HG03439 (cell line): Measurements from ENCODE around the gene ACER2.
A peak's percentile ranks its signal among the peaks of the same experiment; 100 is the strongest.
"Not testable (repeated sequence)": the region's sequence is repeated elsewhere in the genome, so short reads cannot be mapped to it uniquely, and the experiment has no call there.

Experiments used
- ATAC-seq: cut with Tn5 transposase; IDR thresholded peaks from one replicate; pipeline ENCODE4 v1.9.1; 2021; ENCODE audit warnings: mild to moderate bottlenecking, moderate library complexity; ENCODE audit not compliant: unreplicated experiment

ACER2 gene

GRCh38 chr9:19408693-19409400 lies at the start of gene ACER2:
ACER2 (plus strand) TSS chr9:19409009; CDS start chr9:19409085, 76 bp downstream.
- peak; percentile 92 for ATAC-seq

GRCh38 chr9:19369107-19369506 lies 39.7 kb upstream of the ACER2 start:
- no peak for ATAC-seq

GRCh38 chr9:19371942-19372341 lies 36.9 kb upstream of the ACER2 start:
- no peak for ATAC-seq

- ATAC-seq: no peak
These were observed 36.2 kb upstream of the ACER2 start for GRCh38 chr9:19372567-19372966.

- ATAC-seq: no peak
These were observed 35.3 kb upstream of the ACER2 start for GRCh38 chr9:19373527-19373926.

GRCh38 chr9:19375538-19375937 lies 33.3 kb upstream of the ACER2 start:
- no peak for ATAC-seq

- ATAC-seq: no peak
These were observed 31.9 kb upstream of the ACER2 start for GRCh38 chr9:19376931-19377330.

- ATAC-seq: no peak
These were observed 30.6 kb upstream of the ACER2 start for GRCh38 chr9:19378164-19378563.

- ATAC-seq: no peak
These were observed 30.2 kb upstream of the ACER2 start for GRCh38 chr9:19378647-19379046.

- no peak for ATAC-seq
These were observed 29.5 kb upstream of the ACER2 start for GRCh38 chr9:19379283-19379682.

- peak; percentile 39 for ATAC-seq
These were observed 29.1 kb upstream of the ACER2 start for GRCh38 chr9:19379697-19380046.

- no peak for ATAC-seq
These were observed 28.1 kb upstream of the ACER2 start for GRCh38 chr9:19380826-19381075.

GRCh38 chr9:19381656-19382055 lies 27.2 kb upstream of the ACER2 start:
- ATAC-seq: no peak

GRCh38 chr9:19385212-19385611 lies 23.6 kb upstream of the ACER2 start:
- not testable (repeated sequence) for ATAC-seq

GRCh38 chr9:19385786-19386501 lies 22.9 kb upstream of the ACER2 start:
- no peak for ATAC-seq

GRCh38 chr9:19386502-19387044 lies 22.2 kb upstream of the ACER2 start:
- ATAC-seq: no peak

- no peak for ATAC-seq
These were observed 21.5 kb upstream of the ACER2 start for GRCh38 chr9:19387317-19387716.

- ATAC-seq: not testable (repeated sequence)
These were observed 19.3 kb upstream of the ACER2 start for GRCh38 chr9:19389539-19389938.

GRCh38 chr9:19397845-19398244 lies 11.0 kb upstream of the ACER2 start:
- ATAC-seq: no peak

- ATAC-seq: not testable (repeated sequence)
These were observed 5.6 kb upstream of the ACER2 start for GRCh38 chr9:19403231-19403630.

- ATAC-seq: no peak
These were observed 4.3 kb upstream of the ACER2 start for GRCh38 chr9:19404283-19405075.

- ATAC-seq: no peak
These were observed 3.0 kb upstream of the ACER2 start for GRCh38 chr9:19405771-19406170.
